ENCODE data around the gene FGF14. TPM values are rescaled to one million over a fixed set of nuclear protein-coding genes. Genes with fewer than 3 reads are reported as not detected.
A peak's percentile ranks its signal among the peaks of the same experiment; 100 is the strongest.
"Not testable (repeated sequence)": the region's sequence is repeated elsewhere in the genome, so short reads cannot be mapped to it uniquely, and the experiment has no call there.

Gene FGF14
- total RNA-seq, 1 donor from 2014 or later: not detected

DNA sequence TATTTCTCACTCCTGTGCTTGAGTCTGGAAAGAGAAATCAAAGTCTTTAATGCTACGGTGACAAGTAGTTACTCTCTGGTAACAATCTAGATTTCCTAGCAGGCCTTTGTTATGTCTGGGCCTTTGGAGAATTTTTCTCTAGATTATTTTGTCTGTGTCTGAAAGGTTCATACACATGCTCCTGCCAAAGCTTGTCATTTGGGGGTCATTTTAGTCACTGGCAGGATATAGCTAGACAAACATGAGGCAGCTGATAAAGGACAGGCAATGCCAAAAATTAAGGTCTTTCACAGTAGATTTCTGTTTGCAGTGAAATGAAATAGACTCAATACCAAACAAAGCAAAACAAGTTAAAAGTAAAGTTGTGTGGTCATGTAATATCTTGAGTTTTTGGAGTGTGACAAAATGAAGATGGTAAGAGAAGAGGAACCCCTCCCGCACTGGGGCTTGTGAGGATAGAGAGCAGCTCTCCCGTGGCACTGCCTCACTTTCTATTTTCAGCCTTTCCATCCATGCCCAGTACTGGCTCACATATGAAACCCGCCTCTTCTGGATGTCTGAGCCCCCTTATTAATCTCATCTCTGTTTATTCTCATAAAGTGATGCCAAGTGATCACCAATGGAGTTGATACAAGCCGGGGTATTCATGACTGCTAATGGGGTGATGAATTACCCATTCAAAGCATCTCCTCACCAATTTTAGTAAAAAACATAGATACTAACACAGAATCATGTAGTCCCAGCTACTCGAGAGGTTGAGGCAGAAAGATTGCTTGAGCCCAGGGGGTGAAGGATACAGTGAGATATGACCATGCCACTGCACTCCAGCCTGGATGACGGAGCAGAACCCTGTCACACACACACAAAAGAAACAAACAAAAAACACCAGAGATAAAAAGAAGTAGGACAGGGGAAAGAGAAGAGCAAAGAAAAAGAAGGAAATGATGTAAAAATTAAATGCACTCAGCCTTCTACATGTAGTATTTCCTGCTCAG is 389.3 kb downstream of the FGF14 start:
- no peak for FAIRE-seq
- TF ChIP-seq, protein P1, sequence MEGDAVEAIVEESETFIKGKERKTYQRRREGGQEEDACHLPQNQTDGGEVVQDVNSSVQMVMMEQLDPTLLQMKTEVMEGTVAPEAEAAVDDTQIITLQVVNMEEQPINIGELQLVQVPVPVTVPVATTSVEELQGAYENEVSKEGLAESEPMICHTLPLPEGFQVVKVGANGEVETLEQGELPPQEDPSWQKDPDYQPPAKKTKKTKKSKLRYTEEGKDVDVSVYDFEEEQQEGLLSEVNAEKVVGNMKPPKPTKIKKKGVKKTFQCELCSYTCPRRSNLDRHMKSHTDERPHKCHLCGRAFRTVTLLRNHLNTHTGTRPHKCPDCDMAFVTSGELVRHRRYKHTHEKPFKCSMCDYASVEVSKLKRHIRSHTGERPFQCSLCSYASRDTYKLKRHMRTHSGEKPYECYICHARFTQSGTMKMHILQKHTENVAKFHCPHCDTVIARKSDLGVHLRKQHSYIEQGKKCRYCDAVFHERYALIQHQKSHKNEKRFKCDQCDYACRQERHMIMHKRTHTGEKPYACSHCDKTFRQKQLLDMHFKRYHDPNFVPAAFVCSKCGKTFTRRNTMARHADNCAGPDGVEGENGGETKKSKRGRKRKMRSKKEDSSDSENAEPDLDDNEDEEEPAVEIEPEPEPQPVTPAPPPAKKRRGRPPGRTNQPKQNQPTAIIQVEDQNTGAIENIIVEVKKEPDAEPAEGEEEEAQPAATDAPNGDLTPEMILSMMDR (IDR thresholded peaks at IDR 0.05; ENCODE audit: insufficient read depth, low read length, severe bottlenecking): no peak
- Histone ChIP-seq H3K36me3 (ENCODE audit: control insufficient read depth, insufficient read depth, low read length) (no peaks in the 10 kb centered on the region), H3K4me3 (ENCODE audit: low read depth, low read length) (no peak overlapping the region), H3K27me3 (ENCODE audit: control insufficient read depth, insufficient read depth, low read length) (no peaks in the 10 kb centered on the region)
- no peak for DNase-seq (ENCODE audit: low read depth)

DNA sequence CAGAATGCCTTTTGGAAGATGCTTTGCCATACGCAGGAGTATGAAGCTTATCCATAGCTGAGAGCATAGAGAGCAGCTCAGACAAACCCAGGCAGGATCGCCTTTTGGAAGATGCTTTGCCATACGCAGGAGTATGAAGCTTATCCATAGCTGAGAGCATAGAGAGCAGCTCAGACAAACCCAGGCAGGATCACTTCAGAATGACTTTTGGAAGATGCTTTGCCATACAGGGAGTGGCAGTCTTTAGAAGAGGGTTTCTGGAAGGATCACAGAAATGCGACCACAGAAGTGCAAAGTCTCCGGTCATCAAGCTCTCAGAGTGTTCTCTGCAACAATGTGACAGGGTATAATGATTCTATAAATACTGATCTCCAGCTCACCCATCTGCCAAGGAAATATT is 390.4 kb downstream of the FGF14 start:
- H3K36me3 ChIP-seq (ENCODE audit: control insufficient read depth, insufficient read depth, low read length); H3K27me3 ChIP-seq (ENCODE audit: control insufficient read depth, insufficient read depth, low read length); H3K4me3 ChIP-seq (ENCODE audit: low read depth, low read length); DNase-seq (ENCODE audit: low read depth): not testable (repeated sequence)
- peak; percentile 84 for FAIRE-seq

DNA sequence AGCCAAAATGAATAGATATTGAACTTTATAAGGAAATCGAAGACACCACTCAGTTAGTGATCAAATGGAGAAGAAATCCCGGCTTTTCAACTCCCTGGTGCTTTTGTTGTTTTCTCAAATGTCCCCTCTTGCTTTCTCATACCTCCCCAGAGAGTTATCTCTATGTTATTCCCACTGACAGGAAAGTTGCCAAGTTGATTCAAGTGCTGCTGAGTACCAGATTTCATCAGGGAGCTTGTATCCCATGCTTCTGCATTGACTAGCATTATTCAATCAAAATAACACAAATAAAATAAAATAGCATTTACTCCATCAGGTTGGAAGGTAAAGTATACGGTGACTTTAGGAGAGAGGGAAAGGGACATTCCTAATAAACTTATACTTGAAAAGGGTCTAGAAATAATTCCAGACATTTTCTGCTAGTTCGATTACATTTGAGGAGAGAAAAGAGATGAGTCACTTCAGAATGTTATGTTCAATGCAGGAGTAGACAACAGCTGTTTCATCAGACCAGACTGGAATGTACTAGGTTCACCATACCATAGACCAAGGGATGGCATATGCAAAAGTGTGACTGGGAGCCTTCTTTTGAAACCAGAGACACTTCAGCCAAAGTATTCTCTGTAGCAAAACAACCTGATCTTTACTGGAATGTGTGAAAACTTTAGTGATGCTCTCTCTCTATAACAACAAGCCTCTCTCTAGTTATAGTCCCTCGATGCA is 397.8 kb downstream of the FGF14 start:
- Histone ChIP-seq H3K27me3 (ENCODE audit: control insufficient read depth, insufficient read depth, low read length) (no peaks in the 10 kb centered on the region), H3K4me3 (ENCODE audit: low read depth, low read length) (no peak overlapping the region), H3K36me3 (ENCODE audit: control insufficient read depth, insufficient read depth, low read length) (no peaks in the 10 kb centered on the region)
- peak; percentile 4 for DNase-seq (ENCODE audit: low read depth)
- FAIRE-seq: no peak
- TF ChIP-seq, protein P1 (IDR thresholded peaks at IDR 0.05; ENCODE audit: insufficient read depth, low read length, severe bottlenecking): no peak

DNA sequence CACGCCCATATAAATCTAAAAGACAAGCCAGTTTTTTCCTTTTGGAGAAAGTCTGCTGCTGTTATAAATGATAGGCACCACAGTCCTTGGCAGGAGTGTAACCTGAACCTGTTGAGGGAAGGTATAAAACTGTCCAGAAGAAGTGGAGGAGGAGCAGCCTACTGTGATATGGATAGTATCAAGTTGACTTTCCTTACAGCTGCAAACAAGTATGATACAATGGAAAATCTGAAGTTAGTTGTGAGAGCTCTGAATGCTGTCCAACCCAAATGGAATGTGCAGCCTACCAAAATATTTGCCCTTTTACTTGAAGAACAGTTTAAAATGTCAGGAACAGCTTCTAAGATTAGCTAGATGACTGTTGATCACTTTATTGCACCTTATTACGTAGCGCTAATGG is 399.6 kb downstream of the FGF14 start:
- no peaks in the 10 kb centered on the region for H3K36me3 ChIP-seq (ENCODE audit: control insufficient read depth, insufficient read depth, low read length)
- FAIRE-seq: no peak

DNA sequence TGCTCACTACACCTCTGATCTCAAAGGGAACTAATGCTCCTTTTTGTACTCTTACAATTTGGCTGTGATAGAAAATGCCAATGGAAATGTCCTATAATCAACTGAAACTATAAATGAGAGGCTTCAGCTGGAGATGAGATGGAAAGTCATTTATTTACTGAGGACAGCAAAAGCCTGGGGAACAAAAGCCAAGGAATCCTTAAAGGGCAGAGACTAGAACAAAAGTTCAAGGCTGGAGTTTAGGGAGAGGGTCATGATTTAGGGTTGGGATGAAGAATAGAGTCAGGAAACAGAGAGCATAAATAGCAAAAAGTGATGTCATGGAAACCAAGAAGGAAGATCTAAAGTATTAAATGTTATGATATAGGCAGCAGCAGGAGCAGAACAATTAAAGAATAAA is 401.1 kb downstream of the FGF14 start:
- no peak for FAIRE-seq
- TF ChIP-seq, protein P1 (IDR thresholded peaks at IDR 0.05; ENCODE audit: insufficient read depth, low read length, severe bottlenecking): no peak
- H3K36me3 ChIP-seq (ENCODE audit: control insufficient read depth, insufficient read depth, low read length): no peaks in the 10 kb centered on the region

More for the DNA sequence above, 399.6 kb downstream of the FGF14 start:
- no peak for DNase-seq (ENCODE audit: low read depth)
- H3K27me3 ChIP-seq (ENCODE audit: control insufficient read depth, insufficient read depth, low read length): no peaks in the 10 kb centered on the region
- no peak overlapping the region for H3K4me3 ChIP-seq (ENCODE audit: low read depth, low read length)
- TF ChIP-seq, protein P1 (IDR thresholded peaks at IDR 0.05; ENCODE audit: insufficient read depth, low read length, severe bottlenecking): no peak

DNA sequence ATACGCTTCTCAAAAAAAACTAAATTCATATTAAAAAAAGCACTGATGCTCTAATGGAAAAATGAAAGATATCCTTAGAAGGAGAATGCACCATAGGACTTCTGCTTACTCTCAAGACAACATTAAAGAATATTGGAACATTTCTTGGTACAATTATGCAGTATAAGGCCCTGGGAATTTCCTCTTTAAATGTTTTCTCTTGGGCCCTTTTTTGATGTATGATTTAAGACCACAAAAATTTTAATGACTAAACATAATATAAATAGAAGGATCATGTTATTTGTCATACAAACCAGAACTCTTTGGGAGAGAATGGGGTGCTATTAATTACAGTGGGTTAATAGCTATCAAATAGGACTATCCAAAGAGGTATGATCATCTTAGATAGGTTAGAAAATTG is 403.7 kb downstream of the FGF14 start:
- FAIRE-seq (no peak), DNase-seq (ENCODE audit: low read depth) (no peak)
- Histone ChIP-seq H3K36me3 (ENCODE audit: control insufficient read depth, insufficient read depth, low read length) (no peaks in the 10 kb centered on the region), H3K4me3 (ENCODE audit: low read depth, low read length) (no peak overlapping the region), H3K27me3 (ENCODE audit: control insufficient read depth, insufficient read depth, low read length) (no peaks in the 10 kb centered on the region)
- TF ChIP-seq, protein P1 (IDR thresholded peaks at IDR 0.05; ENCODE audit: insufficient read depth, low read length, severe bottlenecking): no peak

More for the DNA sequence above, 401.1 kb downstream of the FGF14 start:
- no peak for DNase-seq (ENCODE audit: low read depth)
- H3K4me3 ChIP-seq (ENCODE audit: low read depth, low read length): no peak overlapping the region
- H3K27me3 ChIP-seq (ENCODE audit: control insufficient read depth, insufficient read depth, low read length): no peaks in the 10 kb centered on the region

Data from bronchial epithelial cell (primary cell).